SU-DHL-6 (cell line): ENCODE data around the gene AMER3.

ENCODE experiments used
- EZH2phosphoT487 ChIP-seq: fragments of 200-600 bp; sonication (generic), shearing (Covaris generic); conservative IDR thresholded peaks from 2 replicates; pipeline ENCODE4 v1.6.1; 2018; ENCODE audit warnings: mild to moderate bottlenecking, antibody characterized with exemption, low read length, moderate library complexity, mixed read lengths
- TF ChIP-seq, protein P1 (sequence below): fragments of 200-600 bp; sonication (generic); IDR thresholded peaks from one replicate; pipeline ENCODE4 v1.5.1; 2017; ENCODE audit warnings: antibody characterized with exemption, mild to moderate bottlenecking, low read length, moderate library complexity; ENCODE audit not compliant: insufficient read depth, poor library complexity, severe bottlenecking

DNA sequence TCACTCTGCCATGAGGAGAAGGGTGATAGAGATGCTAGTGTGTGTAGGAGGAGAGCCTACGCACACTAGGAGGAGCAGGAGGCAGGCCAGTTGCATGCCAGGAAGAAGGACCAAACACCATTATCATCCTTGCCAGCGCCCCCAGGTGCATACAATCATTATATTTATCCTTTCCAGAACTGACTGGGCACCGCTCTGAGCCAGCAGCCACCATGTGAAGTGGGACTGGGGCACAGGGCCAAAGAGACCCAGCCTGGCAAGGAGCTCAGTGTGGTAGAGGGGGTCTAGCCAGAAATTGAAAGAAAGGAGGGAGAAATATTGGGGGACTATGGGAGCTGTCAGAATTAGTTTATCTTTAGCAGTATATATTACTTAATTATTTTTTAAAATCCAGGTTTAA, 34.8 kb upstream of the AMER3 start:
- TF ChIP-seq, protein P1, sequence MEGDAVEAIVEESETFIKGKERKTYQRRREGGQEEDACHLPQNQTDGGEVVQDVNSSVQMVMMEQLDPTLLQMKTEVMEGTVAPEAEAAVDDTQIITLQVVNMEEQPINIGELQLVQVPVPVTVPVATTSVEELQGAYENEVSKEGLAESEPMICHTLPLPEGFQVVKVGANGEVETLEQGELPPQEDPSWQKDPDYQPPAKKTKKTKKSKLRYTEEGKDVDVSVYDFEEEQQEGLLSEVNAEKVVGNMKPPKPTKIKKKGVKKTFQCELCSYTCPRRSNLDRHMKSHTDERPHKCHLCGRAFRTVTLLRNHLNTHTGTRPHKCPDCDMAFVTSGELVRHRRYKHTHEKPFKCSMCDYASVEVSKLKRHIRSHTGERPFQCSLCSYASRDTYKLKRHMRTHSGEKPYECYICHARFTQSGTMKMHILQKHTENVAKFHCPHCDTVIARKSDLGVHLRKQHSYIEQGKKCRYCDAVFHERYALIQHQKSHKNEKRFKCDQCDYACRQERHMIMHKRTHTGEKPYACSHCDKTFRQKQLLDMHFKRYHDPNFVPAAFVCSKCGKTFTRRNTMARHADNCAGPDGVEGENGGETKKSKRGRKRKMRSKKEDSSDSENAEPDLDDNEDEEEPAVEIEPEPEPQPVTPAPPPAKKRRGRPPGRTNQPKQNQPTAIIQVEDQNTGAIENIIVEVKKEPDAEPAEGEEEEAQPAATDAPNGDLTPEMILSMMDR: no peak
- TF ChIP-seq EZH2phosphoT487: no peak
